Regular cardiac myocyte (primary cell): ENCODE measurements around the gene TOP2B. TPM values are rescaled to one million over a fixed set of nuclear protein-coding genes. Genes with fewer than 3 reads are reported as not detected.

Experiments used
- total RNA-seq: library from RNA; depleted of rRNA; stranded (reverse); fragments of >200 nt; gene quantifications from 2 replicates; pipeline ENCODE4 v1.2.3, GENCODE V29; 2014

Gene TOP2B, protein sequence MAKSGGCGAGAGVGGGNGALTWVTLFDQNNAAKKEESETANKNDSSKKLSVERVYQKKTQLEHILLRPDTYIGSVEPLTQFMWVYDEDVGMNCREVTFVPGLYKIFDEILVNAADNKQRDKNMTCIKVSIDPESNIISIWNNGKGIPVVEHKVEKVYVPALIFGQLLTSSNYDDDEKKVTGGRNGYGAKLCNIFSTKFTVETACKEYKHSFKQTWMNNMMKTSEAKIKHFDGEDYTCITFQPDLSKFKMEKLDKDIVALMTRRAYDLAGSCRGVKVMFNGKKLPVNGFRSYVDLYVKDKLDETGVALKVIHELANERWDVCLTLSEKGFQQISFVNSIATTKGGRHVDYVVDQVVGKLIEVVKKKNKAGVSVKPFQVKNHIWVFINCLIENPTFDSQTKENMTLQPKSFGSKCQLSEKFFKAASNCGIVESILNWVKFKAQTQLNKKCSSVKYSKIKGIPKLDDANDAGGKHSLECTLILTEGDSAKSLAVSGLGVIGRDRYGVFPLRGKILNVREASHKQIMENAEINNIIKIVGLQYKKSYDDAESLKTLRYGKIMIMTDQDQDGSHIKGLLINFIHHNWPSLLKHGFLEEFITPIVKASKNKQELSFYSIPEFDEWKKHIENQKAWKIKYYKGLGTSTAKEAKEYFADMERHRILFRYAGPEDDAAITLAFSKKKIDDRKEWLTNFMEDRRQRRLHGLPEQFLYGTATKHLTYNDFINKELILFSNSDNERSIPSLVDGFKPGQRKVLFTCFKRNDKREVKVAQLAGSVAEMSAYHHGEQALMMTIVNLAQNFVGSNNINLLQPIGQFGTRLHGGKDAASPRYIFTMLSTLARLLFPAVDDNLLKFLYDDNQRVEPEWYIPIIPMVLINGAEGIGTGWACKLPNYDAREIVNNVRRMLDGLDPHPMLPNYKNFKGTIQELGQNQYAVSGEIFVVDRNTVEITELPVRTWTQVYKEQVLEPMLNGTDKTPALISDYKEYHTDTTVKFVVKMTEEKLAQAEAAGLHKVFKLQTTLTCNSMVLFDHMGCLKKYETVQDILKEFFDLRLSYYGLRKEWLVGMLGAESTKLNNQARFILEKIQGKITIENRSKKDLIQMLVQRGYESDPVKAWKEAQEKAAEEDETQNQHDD (N-terminal part only)
- 63.7 and 77.1 TPM in 2 replicates for total RNA-seq

DNA sequence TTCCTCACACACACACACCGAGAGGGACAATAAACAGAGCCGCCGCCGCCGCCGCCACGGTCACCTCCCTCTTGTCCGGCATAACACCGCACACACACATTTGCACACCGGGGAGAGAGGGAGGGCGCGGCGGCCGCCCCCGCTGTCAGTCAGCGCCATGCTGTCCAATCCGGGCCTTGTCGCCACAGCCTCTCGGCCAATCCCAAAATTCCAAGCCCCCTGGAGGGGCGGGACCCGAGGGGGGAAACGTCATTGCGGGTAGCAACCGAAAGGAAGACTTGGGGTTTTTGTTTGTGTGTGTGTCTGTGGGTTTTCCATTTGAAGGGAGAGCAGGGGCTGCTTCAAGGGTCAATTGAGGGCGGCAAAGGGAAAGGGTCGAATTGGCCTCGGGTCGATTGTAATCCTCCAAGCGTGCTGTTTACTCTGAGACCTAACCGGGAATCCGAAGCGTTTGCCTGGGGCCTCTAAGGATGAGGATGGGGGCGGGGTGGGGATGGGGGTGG, at the start of gene TOP2B:
Gene TOP2B (minus strand): TSS at position 96 of the 503 bp plus-strand sequence. CDS start 610 bp downstream, outside the sequence.

Other genes starting within 250 kb of the TOP2B start
- gene RARB, start 236.6 kb downstream of the TOP2B start, total RNA-seq: 52.7 and 55.0 TPM in 2 replicates
- 35.5 and 46.2 TPM in 2 replicates for gene NGLY1, start 118.5 kb upstream of the TOP2B start, total RNA-seq
- gene OXSM, start 125.2 kb upstream of the TOP2B start, total RNA-seq: 11.1 and 12.4 TPM in 2 replicates